ENCODE data around the gene PAQR4.

Gene PAQR4

GRCh38 chr16:2980227-2981176 is 11.4 kb downstream of the PAQR4 start, which contains the start of gene PKMYT1:
Gene PKMYT1, minus strand, starts transcription at chr16:2980446. Its CDS starts 789 bp downstream, at chr16:2979657.
- peak; percentile 90 for DNase-seq (ENCODE audit: low spot score)

- no peak for DNase-seq (ENCODE audit: low spot score)
Observed at GRCh38 chr16:2981177-2981898, 12.2 kb downstream of the PAQR4 start.

- DNase-seq (ENCODE audit: low spot score) = no peak
Observed at GRCh38 chr16:2981899-2982250, 12.7 kb downstream of the PAQR4 start.

DNA sequence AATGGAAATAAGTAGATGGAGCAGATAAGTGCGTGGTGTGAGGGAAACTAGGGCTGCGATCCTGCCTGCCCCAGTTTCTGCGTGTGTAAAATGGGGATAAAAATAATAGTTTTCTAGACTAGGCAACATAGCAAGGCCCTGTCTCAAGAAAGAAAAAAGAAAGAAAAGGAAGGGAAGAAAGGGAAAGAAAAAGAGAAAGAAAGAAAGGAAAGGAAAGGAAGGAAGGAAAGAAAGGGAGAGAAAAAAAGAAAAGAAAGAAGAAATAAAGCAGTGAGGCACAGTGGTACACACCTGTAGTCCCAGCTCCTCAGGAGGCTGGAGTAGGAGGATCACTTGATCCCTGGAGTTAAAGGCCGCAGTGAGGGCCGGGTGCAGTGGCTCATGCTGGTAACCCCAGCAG is 13.3 kb downstream of the PAQR4 start:
- DNase-seq (ENCODE audit: low spot score) = no peak

GRCh38 chr16:2983706-2984136 is 14.6 kb downstream of the PAQR4 start:
- peak; percentile 77 for DNase-seq (ENCODE audit: low spot score)

GRCh38 chr16:2985462-2985861 is 16.3 kb downstream of the PAQR4 start:
- DNase-seq (ENCODE audit: low spot score) = no peak

DNA sequence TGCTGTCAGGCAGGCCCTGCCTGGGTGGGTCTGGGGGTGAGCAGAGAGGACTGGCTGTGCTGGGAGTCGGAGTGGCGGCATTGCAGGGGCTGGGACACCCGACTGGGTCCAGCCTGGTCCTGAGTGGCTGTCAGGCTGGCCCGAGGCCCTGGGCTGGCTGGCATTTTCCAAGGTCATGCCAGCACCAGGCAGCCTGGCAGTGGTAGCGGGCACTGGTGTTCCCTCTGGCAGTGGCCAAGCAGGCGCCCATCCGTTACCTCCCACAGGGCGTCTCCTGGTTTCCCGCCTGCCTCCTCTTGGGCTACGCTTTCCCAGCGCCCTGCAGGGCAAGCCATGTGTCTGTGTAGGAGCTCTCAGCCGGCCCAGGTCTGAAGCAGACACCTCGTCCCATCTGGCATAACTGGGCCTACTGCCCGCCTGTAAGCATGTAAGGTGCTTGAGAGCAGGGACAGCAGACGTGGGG is 16.8 kb downstream of the PAQR4 start:
- DNase-seq (ENCODE audit: low spot score) = no peak

DNA sequence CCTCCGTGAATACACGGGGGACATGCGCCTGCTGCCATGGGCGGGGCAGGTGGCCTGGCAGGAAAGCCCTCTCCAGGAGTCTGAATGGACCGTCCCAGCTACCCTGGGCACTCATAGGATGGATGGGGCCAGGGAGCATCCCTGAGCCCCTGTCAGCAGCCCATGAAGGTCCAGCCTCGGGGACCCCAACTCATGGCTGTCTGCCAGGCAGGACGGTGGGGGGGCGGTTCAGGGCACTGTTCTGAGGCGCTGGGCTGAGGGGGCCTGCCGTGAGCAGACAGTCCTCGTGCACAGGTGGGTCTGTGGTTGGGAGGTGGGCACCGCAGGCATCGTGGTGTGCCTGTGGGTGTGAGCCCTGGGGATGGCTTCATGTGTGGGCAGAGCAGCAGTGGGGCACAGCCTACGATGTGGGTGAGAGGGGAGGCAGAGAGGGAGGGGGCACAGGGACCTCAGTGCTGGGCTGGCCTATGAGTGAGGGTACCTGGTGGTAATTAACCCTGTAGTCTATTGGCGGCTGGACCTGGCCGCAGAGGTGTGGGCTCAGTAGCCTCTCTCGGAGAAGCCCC is 17.6 kb downstream of the PAQR4 start:
- no peak for DNase-seq (ENCODE audit: low spot score)

- no peak for DNase-seq (ENCODE audit: low spot score)
Observed at GRCh38 chr16:2987286-2987685, 18.1 kb downstream of the PAQR4 start.

DNA sequence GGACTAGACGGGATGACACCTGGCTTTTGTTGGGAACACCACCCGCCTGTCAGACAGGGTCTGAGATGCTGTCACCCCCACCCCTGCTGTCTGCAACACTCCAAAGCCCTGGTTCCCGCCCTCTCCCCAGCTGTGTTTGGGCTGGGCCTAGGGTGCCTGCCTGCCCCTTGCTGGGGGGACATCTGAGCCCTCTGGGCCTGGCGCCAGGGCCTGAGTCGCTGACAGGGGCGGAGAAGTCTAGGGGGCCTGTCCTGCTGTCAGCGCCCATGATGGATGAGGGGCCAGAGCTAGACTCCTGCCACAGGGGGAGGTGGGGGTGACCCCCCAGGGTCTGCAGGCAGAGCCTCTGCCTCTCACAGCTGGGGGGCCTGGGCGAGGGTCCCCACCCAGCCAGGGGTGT is 18.7 kb downstream of the PAQR4 start:
- no peak for DNase-seq (ENCODE audit: low spot score)

GRCh38 chr16:2988590-2989099 is 19.5 kb downstream of the PAQR4 start:
- no peak for DNase-seq (ENCODE audit: low spot score)

GRCh38 chr16:2990891-2991290 is 21.7 kb downstream of the PAQR4 start:
- DNase-seq (ENCODE audit: low spot score) = no peak

DNA sequence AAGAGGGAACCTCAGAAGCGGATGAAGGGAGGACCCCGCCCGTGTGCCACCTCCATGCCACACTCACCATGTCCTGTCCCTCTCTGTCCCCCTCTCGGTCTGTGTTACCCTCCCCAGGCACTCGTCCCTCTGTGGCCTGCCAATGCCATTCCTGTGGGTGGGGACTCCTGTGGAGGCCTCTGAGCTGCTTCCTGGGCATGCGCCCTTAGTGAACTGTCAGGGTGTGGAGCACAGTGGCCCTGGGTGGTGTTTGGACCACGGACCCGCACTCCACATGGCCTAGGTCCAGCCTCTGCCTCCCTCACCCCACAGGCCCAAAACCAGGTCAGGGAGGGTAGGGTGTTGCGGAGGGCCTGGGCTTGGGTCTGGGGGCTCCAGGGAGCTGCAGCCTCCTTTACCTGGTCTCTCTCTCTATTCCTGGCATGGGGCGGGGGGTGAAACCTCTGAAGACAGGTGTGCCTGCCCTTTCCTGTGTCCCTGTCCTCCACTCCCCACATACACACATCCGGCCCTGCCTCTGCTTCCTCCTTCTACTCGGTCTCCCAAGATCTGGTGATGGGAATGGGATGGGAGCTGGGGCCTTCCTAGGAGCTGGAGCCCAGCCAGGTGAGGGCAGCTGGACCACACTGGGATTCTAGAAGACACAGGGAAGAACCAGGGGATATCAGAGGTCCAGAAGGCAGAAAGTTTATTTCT is 22.6 kb downstream of the PAQR4 start:
- DNase-seq (ENCODE audit: low spot score) = no peak

DNA sequence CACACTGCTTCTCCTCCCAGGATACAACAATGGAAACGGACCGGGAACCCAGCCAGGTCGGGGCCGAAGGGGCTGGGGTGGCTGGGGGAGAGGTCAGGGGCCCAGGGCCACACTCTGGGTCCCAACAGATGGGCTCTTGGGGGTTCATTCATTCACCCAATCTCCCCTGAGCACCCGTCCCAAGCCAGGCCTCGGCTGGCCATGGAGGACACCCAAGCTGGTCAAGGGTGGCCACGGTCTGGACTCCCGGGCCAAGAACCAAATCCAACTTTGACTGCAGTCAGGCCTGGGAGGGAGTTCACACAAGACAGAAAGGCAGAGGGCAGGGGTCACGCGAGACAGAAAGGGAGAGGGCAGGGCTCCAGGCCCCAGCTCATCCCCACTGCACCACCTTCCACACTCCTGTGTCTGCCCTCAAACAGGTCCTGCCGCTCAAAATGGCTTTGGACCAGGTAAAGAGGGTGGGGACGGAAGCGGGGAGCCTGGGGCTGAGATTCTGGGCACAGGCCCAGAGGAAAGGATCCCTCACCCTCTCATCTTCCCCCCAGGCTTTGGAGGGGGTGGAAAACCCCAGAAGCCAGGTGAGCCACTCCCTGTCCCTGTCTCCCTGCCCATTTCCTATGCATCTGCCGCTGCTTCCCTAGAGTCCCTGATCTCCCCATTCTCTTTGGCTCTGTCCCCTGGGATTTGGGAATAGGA is 23.4 kb downstream of the PAQR4 start:
- DNase-seq (ENCODE audit: low spot score) = no peak

GRCh38 chr16:2996298-2996697 is 27.1 kb downstream of the PAQR4 start:
- DNase-seq (ENCODE audit: low spot score) = no peak

DNA sequence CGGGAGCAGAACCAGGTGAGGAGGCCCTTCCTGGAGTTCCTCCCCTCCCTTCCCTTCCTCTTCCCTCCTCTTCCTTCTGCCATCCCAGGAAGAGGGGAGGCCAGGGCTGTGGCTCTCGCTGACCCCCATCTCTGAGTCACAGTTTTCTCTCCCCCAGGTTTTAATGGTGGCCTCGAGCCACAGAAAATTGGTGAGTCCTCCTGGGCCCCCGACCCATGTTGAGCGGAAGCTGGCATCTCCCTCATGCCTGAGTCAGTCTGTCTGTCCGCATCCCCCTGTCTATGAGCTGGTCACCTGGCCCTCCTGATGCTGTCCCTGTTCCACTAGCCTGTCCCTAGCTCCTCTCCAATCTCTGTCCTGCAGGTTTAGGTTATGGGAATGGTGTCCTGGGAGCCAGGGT is 30.8 kb downstream of the PAQR4 start:
- DNase-seq (ENCODE audit: low spot score) = no peak

DNA sequence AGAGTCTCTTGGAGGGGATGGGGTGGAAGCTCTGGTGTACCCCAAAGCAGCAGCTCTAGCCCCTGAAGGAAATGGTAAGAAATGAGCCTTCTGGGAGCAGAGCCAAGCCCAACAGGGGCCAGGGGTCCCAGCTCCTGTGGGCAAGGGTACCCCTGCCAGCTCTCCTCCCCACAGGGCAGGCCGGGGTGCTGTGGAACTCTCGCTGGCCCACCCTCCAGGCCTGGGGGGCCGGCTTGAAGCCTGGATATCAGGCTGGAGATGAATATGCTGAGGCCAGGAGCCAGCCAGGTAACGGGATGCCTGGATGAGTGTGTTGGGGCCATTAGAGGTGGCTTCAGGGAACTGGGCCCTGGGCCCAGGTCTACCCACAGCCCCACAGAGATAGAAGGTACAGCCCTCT is 31.4 kb downstream of the PAQR4 start:
- no peak for DNase-seq (ENCODE audit: low spot score)

- no peak for DNase-seq (ENCODE audit: low spot score)
Observed at GRCh38 chr16:3001316-3001715, 32.2 kb downstream of the PAQR4 start.

GRCh38 chr16:3003582-3004270 is 34.6 kb downstream of the PAQR4 start:
- peak; percentile 100 for DNase-seq (ENCODE audit: low spot score)

DNA sequence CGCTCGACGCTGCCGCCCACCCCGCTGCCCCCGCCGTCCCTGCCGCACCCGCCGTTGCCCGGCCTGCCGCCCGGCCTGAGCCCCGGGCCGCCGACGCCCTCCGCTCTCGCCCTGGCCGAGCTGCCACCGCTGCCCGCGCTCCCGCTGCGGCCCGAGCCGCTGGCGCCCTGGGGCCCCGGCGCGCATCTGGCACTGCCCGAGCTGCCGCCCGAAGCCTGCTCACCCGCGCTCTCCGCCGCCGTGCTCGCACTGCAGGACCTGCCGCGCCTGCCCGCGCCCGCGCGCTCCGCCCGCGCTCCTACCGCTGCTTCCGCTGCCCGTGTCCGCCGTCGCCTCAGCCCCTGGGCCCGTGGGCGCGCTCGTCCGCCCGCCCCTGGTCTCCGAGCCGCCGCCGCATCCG is 35.2 kb downstream of the PAQR4 start:
- no peak for DNase-seq (ENCODE audit: low spot score)

All from Ammon's horn (tissue), 1 donor.